Embryonic facial prominence (tissue), 1 donor: Measurements from ENCODE around the gene GMDS.

Experiments used
- DNase-seq: peaks from one replicate; pipeline ENCODE4 v3.0.0-alpha.2; 2016; ENCODE audit errors: extremely low spot score

The GMDS gene

DNA sequence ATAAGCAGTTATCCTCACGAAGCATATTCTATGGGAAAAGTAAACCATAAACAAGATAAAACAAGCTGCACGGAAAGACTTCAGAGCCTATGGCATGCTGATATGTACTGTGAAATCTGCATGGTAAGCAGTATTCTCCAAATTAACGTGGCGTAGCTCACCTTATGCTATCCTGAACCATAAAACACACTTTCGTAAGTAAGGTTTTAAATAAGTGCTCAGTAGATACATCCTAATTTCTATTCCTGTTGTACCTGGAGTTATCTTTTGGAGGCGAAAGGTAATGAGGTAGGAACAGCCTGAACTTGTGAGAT lies 208.7 kb downstream of the GMDS start:
- DNase-seq, result no peak

GRCh38 chr6:2035826-2036709 lies 209.3 kb downstream of the GMDS start:
- DNase-seq, result no peak

- DNase-seq, result no peak
Measured at GRCh38 chr6:2035046-2035445, 210.4 kb downstream of the GMDS start.

GRCh38 chr6:2034256-2034655 lies 211.1 kb downstream of the GMDS start:
- DNase-seq, result no peak

- DNase-seq, result no peak
Measured at GRCh38 chr6:2033544-2033943, 211.9 kb downstream of the GMDS start.

DNA sequence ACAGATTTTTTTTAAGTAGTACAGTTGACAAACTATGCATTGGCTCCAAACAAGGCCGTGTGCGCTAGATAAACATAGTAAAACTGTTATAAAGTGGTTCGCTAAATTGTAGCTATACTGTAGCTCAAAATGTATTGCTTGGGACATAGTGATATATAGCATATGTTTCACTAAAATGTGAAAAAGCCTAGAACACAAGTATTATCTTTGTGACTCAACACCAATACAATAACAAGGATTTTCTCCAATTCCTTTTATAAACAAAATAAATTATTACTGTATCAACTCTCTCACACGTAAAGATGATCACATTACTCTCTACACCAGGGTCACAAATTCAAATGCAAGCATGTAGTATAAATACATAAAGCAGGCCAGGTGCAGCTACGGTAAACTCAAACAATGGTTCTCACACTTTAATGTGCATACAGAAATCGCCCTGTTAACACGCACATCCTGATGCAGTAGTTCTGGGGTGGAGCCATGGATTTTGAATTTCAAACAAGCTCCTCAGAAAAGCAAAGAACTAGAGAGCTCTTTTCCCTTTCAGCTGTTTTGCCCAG lies 214.6 kb downstream of the GMDS start:
- no peak for DNase-seq

DNA sequence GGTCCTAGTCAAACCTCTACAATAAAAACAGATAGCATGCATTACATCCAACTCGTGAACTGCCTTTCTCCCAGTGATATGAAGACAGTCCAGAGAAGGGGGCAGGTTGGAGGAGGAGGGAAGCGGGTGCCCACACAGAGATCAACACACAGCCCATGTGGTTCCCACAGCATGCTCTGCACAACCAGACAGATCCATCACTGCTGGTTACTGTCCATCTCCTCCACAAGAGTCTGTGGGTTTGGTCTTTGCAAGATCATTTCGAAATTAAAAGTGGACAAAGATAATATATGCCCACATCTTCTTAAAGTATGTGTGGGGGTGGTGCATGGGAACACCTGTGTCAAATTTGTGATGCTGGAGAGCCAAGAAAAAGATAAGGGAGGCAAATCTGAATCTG lies 215.5 kb downstream of the GMDS start:
- DNase-seq, result no peak

DNA sequence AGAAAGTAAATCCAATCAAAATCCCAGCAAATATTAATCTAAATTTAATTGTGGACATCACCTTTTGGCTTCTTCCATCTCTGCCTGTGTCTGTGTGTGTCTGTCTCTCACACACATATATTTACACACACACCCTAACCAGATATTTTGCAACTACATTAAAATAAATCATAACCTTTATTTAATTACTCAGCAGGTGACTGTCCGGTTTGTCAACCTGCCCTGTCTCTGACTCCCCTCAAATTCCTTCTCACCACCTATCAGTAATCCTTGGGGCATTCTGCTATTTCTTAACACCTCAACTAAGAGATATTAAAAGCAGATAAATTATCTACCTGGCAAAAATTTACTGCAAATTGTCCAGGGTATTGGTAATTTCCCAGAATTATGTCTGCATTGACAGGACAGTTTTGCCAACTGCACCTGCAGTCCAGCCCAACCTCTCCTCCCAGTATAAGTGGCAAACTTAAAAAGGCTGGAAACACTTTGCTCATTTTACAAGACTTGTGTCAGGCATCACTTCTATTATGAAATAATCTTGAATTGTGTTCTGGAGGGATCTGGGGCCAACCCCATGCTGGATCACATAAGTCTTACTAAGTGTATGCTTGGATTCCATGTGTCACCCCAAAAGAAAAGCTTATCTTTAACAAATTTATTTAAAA lies 216.1 kb downstream of the GMDS start:
- no peak for DNase-seq

DNA sequence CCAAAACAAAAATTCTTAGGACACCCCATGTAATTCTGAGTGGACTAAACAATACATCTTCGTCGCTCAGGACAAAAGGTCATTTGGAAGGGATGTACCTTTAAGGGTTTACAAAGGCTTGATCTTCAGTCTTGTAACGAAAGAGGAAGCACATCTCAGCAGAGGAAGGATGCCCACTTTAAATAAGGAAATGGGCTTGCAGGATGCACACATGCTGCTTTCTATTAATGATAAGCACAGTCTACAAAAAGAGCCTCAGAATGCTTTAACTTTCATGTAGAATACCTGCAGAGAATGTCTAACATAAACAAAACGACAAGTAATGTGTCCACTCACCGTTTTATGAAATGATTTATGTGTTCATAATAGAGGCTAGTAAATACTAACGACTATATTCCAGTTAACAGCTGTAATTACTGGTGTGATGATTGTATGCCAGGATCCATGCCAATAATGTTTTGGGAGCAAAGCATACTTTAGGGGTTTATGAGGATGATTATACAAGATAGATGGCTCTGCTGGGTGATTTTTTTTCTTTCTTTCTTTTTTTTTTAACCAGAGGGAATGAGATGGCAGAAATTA lies 216.9 kb downstream of the GMDS start:
- no peak for DNase-seq

GRCh38 chr6:2026133-2026532 lies 219.3 kb downstream of the GMDS start:
- DNase-seq, result no peak

GRCh38 chr6:2021713-2022125 lies 223.7 kb downstream of the GMDS start:
- DNase-seq, result no peak

GRCh38 chr6:2020909-2021308 lies 224.5 kb downstream of the GMDS start:
- DNase-seq, result no peak

GRCh38 chr6:2019051-2019450 lies 226.4 kb downstream of the GMDS start:
- DNase-seq, result no peak

DNA sequence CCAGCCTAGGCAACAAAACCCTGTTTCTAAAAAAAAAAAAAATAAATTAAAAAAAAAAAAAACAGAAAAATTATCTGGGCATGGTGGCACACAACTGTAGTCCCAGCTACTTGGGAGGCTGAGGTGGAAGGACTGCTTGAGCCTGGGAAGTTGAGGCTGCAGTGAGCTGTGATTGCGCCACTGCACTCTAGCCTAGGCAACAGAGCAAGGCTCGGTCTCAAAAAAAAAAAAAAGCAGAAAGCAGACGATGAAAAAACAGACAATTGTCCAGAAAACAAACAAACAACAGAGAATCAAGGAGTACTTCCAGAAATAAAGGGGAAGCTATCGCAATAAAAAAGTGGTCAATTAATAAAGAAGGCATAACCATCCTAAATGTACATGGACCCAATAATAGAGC lies 229.4 kb downstream of the GMDS start:
- DNase-seq, result no peak

GRCh38 chr6:2008383-2008976 lies 236.9 kb downstream of the GMDS start:
- DNase-seq, result no peak

DNA sequence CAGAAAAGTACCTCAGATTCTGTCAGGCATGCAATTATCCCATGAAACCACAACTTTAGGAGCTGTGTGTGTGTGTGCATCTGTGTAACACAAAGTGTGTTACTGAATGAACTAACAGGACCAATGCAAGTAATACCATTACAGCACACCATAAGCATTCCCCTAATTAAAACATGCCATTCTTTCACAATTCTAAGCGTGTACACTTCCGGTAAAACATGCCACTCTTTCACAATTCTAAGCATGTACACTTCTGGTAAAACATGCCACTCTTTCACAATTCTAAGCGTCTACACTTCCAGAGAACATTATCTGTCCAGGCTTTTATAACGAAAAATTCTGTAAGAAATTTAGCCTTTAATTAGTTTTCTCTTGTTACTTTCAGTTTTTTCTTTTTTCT lies 238.2 kb downstream of the GMDS start:
- DNase-seq, result no peak

DNA sequence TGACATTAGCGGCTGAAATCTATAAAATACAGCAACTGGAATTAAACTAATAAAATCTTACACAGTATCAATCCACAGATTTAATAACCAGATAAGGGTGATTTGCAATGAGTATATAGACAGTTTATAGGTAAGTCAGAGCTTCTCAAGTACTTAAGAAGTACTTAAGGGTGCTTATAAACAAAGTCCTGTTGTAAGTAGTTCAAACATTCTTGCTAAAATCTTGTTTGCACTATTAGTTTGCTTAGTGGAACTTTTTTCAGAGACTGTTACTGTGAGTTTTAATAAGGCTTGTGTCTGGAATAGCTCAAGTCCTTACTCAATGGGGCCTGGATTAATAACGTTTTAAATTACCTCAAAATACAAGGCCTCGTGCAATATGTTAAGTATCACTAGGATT lies 240.5 kb downstream of the GMDS start:
- DNase-seq, result no peak

GRCh38 chr6:2000962-2001361 lies 244.4 kb downstream of the GMDS start:
- DNase-seq, result no peak

DNA sequence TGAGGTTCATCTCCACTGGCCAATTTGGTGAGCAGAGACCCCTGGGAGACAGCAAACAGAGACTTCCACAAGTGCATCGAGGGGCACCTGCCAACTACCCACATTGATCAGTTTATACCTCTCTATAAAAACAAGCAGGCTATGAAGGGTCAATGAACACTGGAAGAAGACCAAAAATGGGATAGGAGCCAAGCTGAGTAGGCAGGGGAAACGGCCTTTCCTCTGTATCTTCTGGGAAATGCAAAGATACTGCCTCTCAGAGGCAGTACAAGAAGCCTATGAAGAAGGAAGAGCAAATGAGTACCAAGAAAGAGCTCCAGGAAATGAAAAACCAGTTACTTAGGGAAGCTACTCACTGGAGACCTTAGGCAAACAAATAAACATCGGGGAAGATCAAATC lies 247.7 kb downstream of the GMDS start:
- DNase-seq, result no peak

GRCh38 chr6:1995636-1996035 lies 249.8 kb downstream of the GMDS start:
- no peak for DNase-seq

GRCh38 chr6:1993042-1993441 lies 252.4 kb downstream of the GMDS start:
- DNase-seq, result no peak

DNA sequence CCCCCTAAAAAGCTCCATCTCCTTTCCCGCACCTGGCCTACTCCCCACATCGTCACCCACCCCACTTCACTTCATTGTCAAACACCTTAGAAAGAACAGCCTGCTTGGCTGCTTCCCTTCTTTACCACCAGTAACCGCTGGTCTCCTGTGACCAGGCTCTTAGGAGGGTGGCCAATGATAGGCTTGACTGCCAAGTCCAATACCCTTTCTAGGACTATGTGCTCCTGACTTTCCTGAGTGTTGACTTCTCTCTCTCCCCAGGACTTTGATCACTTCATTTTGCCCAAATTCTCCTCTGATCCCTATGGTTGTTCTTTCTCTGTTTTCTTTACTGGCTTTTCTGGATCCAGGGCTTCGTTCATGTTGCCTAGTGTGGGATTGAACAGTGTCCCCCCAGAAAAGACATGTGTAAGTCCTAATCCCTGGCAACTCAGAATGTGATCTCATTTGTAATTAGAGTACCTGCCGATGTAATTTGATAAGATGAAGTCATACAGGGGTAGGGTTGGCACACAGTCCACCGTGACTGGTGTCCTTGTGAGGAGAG lies 254.0 kb downstream of the GMDS start:
- DNase-seq, result no peak
